ENCODE measurements around the gene SLC1A3. TPM values are rescaled to one million over a fixed set of nuclear protein-coding genes. Genes with fewer than 3 reads are reported as not detected.

The SLC1A3 gene
- total RNA-seq, 2 donors from 2014 or later, result 11.2 to 18.5 TPM

DNA sequence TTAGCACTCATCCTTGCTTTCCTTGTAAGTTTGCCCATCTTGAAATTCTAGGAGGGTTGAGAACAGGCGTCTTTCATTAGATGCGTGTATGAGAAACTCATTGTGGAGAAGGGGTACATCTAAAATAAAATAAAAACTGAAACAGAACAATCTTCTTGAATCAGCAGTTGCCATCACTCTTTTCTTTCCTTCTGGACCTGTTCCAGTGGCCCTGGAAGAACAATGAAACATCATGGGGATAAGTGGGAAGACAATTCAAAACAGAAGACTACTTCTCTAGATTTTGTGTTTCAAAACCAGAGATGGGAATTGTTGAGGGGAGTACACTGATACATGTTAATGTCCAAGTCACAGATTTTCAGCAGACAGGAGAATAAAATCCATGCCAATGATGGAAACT lies 59.9 kb downstream of the SLC1A3 start:
- H3K27me3 ChIP-seq, result no peaks in the 10 kb centered on the region
- TF ChIP-seq POLR2A (IDR thresholded peaks at IDR 0.05) (no peak), CTCF (IDR thresholded peaks at IDR 0.05) (no peak)
- H3K27ac ChIP-seq, result no peak overlapping the region
- 86 to 92% methylated on average over 2 of the region's 2 CpGs for WGBS, 2 donors
- intact Hi-C loops (cut with DNase I), result no loop called here
- no peak overlapping the region for H3K4me3 ChIP-seq
- no peak for DNase-seq
- no peaks in the 10 kb centered on the region for H3K4me1 ChIP-seq
- H3K9me3 ChIP-seq, result no peaks in the 10 kb centered on the region
- H3K36me3 ChIP-seq (replicated peaks in 1 of 2; ENCODE audit: insufficient read depth in 1 of 2, low read depth in 2 of 2), result no peaks in the 10 kb centered on the region
- ATAC-seq, result no peak

DNA sequence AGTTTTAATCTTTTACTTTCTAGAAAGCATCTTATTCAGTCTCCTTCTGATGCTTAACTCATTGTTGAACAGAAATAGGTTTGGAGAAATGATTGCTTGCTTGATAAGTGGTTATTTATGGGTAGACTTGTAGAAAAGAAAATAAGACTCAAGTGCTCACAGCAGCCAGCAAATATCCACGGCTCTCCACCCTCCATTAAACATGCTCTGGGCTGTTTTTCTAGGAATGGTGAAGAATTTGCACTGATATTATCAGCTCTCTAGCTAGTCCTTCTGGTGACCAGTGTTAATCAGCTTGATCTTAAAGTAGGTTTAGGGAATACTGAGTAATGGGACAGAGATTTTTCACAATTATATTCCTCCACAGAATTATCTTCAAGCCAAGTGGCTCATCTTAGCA lies 60.6 kb downstream of the SLC1A3 start:
- no peaks in the 10 kb centered on the region for H3K4me1 ChIP-seq

GRCh38 chr5:36667824-36668223 lies 61.4 kb downstream of the SLC1A3 start:
- no peak for ATAC-seq
- whole genome bisulfite sequencing, 2 donors, result 30 to 34% methylated on average over 3 of the region's 3 CpGs
- intact Hi-C loops (cut with DNase I), result no loop called here
- Histone ChIP-seq H3K9me3 (no peaks in the 10 kb centered on the region), H3K4me3 (no peak overlapping the region), H3K36me3 (replicated peaks in 1 of 2; ENCODE audit: insufficient read depth in 1 of 2, low read depth in 2 of 2) (no peaks in the 10 kb centered on the region), H3K27ac (no peak overlapping the region), H3K4me1 (no peaks in the 10 kb centered on the region), H3K27me3 (no peaks in the 10 kb centered on the region)
- no peak for DNase-seq
- no peak for TF ChIP-seq CTCF (IDR thresholded peaks at IDR 0.05)
- no peak for TF ChIP-seq POLR2A (IDR thresholded peaks at IDR 0.05)

More for the DNA sequence above, 60.6 kb downstream of the SLC1A3 start:
- no peaks in the 10 kb centered on the region for H3K9me3 ChIP-seq
- H3K27ac ChIP-seq, result no peak overlapping the region
- no peak for DNase-seq
- intact Hi-C loops (cut with DNase I), result no loop called here
- no peaks in the 10 kb centered on the region for H3K27me3 ChIP-seq
- no peaks in the 10 kb centered on the region for H3K36me3 ChIP-seq (replicated peaks in 1 of 2; ENCODE audit: insufficient read depth in 1 of 2, low read depth in 2 of 2)
- WGBS, 2 donors, result 48 to 52% methylated on average over 1 of the region's 1 CpG
- TF ChIP-seq POLR2A (IDR thresholded peaks at IDR 0.05) (no peak), CTCF (IDR thresholded peaks at IDR 0.05) (no peak)
- ATAC-seq, result no peak
- no peak overlapping the region for H3K4me3 ChIP-seq

- WGBS, 2 donors, result 88 to 93% methylated on average over 13 of the region's 13 CpGs
- Histone ChIP-seq H3K27me3 (no peaks in the 10 kb centered on the region), H3K4me1 (no peaks in the 10 kb centered on the region), H3K9me3 (no peaks in the 10 kb centered on the region), H3K27ac (no peak overlapping the region), H3K4me3 (no peak overlapping the region), H3K36me3 (replicated peaks in 1 of 2; ENCODE audit: insufficient read depth in 1 of 2, low read depth in 2 of 2) (no peaks in the 10 kb centered on the region)
- intact Hi-C loops (cut with DNase I), result no loop called here
- DNase-seq (no peak), ATAC-seq (no peak)
- no peak for TF ChIP-seq CTCF (IDR thresholded peaks at IDR 0.05)
- no peak for TF ChIP-seq POLR2A (IDR thresholded peaks at IDR 0.05)
Measured at GRCh38 chr5:36669015-36669651, 62.7 kb downstream of the SLC1A3 start.

GRCh38 chr5:36670548-36670947 lies 64.1 kb downstream of the SLC1A3 start:
- DNase-seq (no peak), ATAC-seq (no peak)
- Histone ChIP-seq H3K27me3 (no peaks in the 10 kb centered on the region), H3K36me3 (replicated peaks in 1 of 2; ENCODE audit: insufficient read depth in 1 of 2, low read depth in 2 of 2) (no peaks in the 10 kb centered on the region), H3K4me3 (no peak overlapping the region), H3K4me1 (no peaks in the 10 kb centered on the region), H3K9me3 (no peaks in the 10 kb centered on the region), H3K27ac (no peak overlapping the region)
- 54 to 55% methylated on average over 3 of the region's 3 CpGs for WGBS, 2 donors
- TF ChIP-seq POLR2A (IDR thresholded peaks at IDR 0.05) (no peak), CTCF (IDR thresholded peaks at IDR 0.05) (no peak)
- intact Hi-C loops (cut with DNase I), result no loop called here

Data from body of pancreas (tissue), 4 donors.